NCI-H524 (cell line): ENCODE results near the gene TPD52L2.
"Not testable (repeated sequence)": the region's sequence is repeated elsewhere in the genome, so short reads cannot be mapped to it uniquely, and the experiment has no call there.

Experiments
- DNase-seq, 2 experiments: peaks; one replicate each; lab custom pipeline; 2025; lab: John Stamatoyannopoulos, UW

The TPD52L2 gene

DNA sequence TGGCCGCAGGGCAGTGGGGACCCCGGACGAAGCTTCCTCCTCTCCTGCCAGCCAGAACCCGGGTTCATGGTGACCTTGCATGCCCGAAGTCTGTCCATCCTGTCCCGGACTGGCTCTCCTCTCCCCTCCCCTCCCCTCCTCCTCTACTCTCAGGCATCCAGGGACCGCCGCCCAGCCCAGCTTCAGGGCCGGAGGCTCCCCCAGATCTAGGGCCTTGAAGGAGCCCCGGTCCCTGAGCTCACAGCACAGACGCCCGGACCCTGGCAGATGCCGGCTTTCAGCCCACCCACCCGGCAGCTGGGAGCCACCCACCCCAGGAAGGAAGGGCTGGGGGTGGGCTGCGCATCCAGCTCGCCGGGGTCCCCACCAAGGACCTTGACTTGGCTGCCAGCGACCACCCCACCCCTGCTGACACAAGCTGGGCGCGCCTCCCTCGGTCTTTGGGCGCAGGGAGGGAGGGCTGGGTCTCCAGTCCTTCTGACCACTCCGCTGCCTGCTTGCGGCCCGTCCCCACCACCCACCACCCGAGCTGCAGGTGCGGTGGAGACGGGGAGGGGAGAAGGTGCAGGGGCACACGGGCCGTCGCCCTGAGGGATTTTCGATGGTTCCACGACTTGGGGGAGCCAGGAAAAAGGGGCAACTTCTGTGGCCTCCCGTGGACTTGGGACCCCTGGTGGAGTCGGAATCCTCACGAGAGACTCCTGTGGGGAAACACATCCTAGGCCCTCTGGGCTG lies 9.5 kb upstream of the TPD52L2 start:
- DNase-seq = no peak

- no peak for DNase-seq
Observed at GRCh38 chr20:63856098-63856511, 9.0 kb upstream of the TPD52L2 start.

DNA sequence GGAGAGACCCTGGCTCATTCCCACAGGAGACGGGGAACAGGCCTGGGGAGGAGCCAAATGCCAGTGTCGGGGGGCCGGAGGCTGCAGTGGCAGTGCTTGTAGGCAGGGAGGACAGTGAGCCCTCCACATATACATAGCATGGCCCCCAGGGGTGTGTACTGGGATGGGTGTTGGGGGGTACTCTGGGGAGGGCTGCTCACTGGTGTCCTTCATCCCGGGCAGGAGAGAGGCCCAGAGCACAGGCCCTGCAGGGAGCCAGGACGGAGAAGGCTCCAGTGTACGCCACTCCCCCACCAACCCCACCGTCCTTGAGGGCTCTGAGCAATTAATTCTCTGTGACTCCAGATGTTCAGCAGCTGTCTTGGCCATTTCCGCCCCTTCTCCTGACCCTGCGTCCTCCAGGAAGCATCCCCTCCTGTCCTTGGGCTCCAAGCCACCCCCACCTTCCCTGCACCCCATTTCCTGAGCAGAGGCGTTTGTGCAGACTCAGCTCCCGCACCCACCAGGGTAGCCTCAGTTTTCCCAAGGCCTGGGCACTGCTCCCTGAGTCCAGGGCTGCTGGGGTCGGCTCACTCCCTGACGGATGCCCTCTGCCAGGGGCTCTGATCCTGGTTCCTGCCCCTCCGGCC lies 7.2 kb upstream of the TPD52L2 start:
- no peak for DNase-seq

GRCh38 chr20:63858393-63859165 lies 6.5 kb upstream of the TPD52L2 start:
- DNase-seq = peak in 1 of 2 experiments; percentile 35

DNA sequence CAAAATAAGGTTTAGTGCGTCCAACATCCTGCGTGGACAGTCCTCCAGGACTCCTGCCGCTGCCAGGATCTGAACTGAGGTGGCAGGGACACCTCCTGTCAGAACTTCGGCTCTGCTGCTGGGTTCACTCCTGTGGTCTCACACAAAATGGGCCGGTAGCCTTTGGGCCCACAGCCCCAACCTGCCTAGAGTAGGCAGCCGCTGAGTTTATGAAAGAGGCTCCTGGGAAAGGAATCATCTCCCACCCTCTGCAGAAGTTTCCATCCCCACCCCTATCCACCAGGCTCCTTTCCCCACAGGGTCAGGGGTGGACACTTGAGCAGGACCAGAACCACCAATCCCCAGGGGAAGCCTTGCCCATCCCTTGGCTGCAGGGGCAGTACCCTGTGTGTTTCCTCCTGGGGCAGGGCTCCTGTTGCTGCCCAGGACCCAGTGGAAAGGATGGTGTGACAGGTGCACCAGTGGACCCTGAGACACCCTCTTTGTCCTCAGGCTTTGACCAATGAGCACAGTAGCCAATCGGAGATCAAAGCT lies 5.8 kb upstream of the TPD52L2 start:
- no peak for DNase-seq

DNA sequence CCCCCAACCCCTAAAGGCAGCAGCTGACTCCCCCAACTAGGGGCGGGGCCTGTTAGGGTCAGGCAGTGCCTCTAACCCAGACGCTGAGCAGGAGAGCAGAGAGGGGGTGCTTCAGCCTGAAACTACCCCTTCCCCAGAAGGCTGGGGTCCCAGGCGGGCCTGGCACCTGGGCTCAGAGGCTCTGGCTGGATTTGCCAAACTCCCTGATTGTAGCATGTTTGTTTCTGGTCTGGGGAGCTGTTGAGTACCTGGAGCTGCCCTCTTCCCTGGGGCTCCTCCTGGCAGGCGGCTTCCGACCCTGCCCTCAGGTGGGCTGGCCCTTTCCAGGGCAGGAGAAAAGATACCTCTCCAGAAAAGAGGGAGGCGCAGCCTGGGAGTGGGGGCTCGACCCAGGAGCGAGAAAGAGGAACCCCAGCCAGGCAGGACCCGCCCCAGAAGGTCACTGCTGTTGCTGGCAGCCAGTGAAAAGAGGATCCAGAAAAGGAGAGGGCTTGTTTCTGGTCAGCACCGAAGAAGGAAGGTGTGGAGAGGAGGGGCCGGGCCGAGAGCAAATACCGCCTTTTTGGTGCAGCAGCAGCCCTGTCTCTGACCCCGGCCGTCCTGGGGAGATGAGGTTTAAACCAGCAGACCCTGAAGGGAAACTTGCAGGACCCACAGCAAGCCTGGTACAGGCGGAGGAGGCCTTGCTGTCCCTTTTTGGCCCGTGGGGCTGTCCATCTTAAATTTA lies 4.6 kb upstream of the TPD52L2 start:
- DNase-seq = no peak

DNA sequence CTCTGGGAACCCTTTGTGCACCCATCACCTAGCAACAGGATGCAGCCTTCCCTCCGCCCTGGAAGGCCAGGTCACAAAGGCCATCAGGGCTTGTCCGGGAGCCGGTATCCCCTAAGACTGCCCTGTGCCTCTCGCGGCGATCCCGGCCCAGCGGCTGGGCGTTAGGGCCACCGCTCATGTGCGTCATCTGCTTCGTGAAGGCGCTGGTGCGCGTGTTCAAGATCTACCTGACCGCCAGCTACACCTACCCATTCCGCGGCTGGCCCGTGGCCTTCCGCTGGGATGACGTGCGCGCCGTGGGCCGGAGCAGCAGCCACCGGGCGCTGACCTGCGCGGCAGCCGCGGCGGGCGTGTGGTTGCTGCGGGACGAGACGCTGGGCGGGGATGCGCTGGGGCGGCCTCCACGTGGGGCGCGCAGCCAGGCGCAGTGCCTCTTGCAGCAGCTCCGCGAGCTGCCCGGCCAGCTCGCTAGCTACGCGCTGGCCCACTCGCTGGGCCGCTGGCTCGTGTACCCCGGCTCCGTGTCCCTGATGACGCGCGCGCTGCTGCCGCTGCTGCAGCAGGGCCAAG lies 3.6 kb upstream of the TPD52L2 start, which contains the start of gene ABHD16B:
TSS of gene ABHD16B (plus strand) at position 134 of the 570 bp plus-strand sequence. CDS start at position 177, 43 bp downstream.
- no peak for DNase-seq

GRCh38 chr20:63861981-63862901 lies 2.8 kb upstream of the TPD52L2 start:
- DNase-seq = no peak

DNA sequence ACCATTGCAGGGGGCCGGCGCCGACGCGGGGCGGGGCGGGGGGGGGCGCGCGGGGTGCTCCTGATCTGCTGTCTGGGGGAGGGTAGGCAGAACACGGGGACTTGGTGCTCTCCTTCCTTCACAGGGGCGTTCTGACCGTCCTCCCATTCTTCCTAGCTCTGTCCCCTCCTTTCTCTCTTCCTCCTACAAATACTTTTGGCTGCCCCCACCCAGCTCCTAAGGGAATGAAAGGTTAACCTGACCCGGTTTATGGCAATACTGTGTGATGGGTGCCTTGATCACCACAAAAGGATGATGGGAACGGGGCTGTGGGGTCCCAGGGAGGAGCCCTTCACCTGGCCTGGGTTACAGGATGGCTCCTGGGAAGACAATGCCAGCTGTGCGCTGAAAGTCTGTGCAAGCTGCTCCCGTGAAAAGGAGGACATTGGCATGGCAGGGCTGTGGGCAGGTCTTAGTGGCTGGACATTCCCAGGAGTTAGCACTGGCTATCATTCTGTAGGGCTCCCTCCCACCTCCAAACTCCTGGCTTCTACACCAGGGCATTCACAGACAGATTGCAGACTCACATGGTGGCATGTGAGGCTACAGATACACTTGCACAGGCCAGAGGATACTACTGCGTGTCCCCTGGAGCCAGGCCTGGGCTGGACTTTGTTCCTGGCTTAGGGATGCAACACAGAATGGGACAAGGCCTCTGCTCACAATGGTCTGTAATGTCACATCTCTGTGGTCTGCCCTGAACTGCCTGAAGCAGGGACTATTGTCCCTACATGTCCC lies 1.9 kb upstream of the TPD52L2 start:
- no peak for DNase-seq

DNA sequence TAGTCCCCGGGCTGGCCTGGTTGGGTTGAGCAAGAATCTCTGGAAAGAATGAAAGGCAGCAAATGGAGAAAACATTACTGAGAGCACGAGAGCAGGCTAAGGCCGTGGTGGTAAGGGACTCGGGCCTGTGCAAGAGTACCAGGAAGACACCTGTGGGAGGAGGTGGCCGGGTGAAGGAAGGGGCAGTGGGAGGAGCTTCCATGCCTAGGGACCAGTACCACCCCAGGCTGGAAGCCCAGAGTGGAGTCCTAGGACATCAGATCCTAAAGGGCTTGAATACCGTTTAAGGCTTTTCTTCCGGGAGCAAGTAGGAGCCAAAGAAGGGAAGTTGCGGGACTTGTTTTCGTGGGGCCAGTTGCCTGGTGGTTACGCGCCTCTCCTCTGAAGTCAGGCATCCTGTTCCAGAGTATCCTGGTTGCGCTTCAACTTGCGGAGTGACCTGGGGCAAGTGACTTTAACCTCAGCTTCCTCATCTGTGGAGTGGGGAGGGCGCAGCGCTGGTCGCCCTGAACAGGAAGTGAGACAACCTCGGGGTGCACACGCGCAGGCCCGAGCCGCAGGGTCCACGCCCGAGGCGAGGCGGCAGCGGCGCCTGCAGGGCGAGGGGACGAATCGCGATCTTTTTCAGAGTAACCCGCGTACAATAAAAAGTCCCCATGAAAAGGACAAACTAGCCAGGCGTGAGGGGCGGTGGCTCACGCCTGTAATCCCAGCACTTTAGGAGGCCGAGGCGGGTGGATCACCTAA lies 1.1 kb upstream of the TPD52L2 start:
- peak; percentile 35 to 77 for DNase-seq

GRCh38 chr20:63864545-63864977 lies 509 bp upstream of the TPD52L2 start:
- DNase-seq = no peak

DNA sequence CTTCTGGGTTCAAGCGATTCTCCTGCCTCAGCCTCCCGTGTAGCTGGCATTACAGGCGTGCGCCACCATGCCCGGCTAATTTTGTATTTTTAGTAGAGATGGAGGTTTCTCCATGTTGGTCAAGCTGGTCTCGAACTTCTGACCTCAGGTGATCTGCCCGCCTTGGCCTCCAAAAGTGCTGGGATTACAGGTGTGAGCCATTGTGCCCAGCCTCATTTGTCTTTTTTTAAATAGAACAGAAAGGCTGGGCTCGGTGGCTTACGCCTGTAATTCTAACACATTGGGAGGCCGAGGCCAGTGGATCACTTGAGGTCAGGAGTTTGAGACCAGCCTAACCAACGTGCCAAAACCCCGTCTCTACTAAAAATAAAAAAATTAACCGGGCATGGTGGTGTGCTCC lies 2.0 kb downstream of the TPD52L2 start:
- not testable (repeated sequence) for DNase-seq

DNA sequence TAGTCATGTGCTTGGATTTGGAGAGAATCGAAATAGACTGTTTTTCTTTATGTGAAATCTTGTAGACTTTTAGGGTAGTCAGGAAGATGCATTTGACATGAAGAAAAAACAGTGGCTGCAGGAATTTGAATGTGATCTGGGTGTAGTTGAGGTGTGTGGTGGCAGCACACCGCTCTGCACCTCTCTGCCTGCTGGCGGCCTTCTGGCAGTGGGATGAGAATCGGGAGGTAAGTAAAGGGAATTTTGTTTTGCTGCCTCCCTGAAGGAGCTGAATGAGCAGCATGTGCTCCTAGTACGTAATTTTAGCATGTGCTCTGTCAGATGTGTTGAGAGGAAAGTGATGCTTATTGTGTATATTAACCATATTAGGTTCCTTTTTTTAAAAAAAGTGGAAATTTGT lies 3.2 kb downstream of the TPD52L2 start:
- DNase-seq = no peak

GRCh38 chr20:63873477-63873971 lies 8.5 kb downstream of the TPD52L2 start:
- DNase-seq = no peak

DNA sequence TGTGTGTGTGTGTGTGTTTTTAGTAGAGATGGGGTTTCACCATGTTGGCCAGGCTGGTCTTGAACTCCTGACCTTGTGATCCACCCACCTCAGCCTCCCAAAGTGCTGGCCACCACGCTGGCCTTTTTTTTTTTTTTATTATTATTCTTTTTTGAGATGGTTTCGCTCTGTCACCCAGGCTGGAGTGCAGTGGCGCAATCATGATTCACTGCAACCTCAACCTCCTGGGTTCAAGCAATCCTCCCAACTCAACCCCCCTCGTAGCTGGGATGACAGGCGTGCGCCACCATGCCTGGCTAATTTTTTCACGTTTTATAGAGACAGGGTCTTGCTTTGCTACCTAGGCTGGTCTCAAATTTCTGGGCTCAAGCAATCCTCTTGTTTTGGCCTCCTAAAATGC lies 9.2 kb downstream of the TPD52L2 start:
- not testable (repeated sequence) for DNase-seq

- DNase-seq = no peak
Observed at GRCh38 chr20:63876489-63877036, 11.5 kb downstream of the TPD52L2 start.

GRCh38 chr20:63877755-63878470 lies 12.8 kb downstream of the TPD52L2 start:
- no peak for DNase-seq
